ENCODE data around the gene CLEC1B.
"Not testable (repeated sequence)": the region's sequence is repeated elsewhere in the genome, so short reads cannot be mapped to it uniquely, and the experiment has no call there.

Gene CLEC1B

DNA sequence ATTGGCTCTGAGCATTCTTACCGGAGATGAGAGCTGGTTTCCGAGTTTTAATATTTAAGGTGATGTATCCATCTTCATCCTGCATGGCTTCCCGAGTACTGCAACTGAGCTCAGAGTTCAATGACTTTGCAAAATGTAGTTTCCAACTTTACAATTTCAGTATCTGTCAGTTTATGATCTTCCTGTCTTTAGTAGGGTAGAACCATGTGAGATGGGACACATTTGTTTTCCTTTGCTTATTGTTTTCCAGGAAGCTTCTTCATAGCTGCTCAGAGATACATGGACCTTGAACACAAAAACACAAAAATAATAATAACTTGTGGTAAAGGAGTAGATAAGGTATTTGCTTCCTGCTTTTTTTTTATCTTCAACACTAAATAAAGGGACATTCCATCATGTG, at the start of gene CLEC1B:
CLEC1B (minus strand) TSS at position 106 of the 400 bp plus-strand sequence; CDS start at position 85, 21 bp downstream.
- DNase-seq (ENCODE audit: low read depth): no peak

DNA sequence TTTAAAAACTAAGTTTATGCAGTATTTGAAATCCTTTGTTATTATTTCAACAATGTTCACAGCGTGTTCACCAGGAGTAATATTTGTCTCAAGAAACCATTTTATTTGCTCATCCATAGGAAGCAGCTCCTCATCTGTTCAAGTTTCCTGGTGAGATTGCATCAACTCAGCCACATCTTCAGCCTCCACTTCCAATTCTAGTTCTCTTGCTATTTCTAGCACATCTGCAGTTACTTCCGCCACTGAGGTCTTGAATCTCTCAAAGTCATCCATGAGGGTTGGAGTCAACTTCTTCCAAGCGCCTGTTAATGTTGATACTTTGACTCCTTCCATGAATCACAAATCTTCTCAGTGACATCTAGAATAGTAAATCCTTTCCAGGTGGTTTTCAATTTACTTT, 49.6 kb upstream of the CLEC1B start:
- no peak for DNase-seq (ENCODE audit: low read depth)

GRCh38 chr12:10042167-10042566, 43.2 kb upstream of the CLEC1B start:
- no peak for DNase-seq (ENCODE audit: low read depth)

DNA sequence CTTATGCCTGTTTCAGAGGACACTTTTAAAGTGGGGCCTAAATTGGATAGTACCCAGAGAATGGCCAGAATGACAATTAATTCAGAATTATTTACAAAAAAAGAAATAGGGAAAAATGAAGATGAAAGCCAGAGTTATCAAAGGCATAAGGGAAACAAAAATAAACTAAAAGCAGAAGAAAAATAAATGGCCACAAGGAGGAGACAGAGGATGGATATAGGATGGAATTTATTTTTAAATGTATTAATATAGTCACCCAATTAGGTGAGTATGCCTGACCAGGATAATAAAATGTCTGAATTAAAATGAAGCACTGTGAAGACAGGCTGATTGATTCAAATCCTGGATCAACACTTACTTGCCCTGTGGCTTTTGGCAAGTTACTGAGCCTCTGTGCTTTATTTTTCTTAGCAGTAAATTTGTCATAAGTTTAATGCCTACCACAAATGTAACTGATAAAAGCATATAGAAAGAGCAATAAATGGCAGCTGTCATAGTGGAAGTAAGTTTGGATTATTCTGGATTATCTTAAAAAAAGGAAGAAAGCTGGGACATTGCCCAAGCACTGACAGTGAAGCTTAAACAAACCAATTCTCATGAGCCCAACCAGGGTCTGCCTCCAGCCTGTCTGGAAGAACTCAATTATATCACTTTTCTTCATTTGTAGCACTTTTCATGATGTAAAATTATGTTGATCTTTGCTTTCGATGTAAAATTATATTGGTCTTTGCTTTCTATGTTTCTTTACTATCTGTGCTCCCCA, 35.0 kb upstream of the CLEC1B start:
- DNase-seq (ENCODE audit: low read depth): no peak

- no peak for DNase-seq (ENCODE audit: low read depth)
Observed at GRCh38 chr12:10031771-10032175, 32.9 kb upstream of the CLEC1B start.

- no peak for DNase-seq (ENCODE audit: low read depth)
Observed at GRCh38 chr12:10031321-10031720, 32.4 kb upstream of the CLEC1B start.

GRCh38 chr12:10030446-10030845, 31.5 kb upstream of the CLEC1B start, which contains the start of gene CLEC9A:
TSS of gene CLEC9A (plus strand) at chr12:10030682. CDS start at chr12:10052688, 22,006 bp downstream.
- no peak for DNase-seq (ENCODE audit: low read depth)

DNA sequence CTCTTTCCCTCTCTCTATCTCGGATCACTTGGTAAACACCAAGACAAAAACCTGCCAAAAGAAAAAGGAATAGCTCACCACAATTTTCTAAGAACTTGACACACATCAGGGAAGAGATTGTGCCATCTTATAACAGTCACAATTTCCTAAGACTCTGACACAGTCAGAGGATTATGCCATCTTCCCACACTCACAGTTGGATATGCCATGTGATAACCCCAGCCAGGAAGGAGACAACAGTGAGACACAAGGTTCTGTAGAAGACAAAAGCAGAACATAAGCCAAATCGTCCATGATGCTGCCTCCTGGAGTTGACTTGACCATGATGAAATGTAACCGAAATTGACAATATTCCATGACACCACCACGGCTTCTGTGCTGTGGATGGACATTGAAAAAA, 28.8 kb upstream of the CLEC1B start:
- DNase-seq (ENCODE audit: low read depth): no peak

DNA sequence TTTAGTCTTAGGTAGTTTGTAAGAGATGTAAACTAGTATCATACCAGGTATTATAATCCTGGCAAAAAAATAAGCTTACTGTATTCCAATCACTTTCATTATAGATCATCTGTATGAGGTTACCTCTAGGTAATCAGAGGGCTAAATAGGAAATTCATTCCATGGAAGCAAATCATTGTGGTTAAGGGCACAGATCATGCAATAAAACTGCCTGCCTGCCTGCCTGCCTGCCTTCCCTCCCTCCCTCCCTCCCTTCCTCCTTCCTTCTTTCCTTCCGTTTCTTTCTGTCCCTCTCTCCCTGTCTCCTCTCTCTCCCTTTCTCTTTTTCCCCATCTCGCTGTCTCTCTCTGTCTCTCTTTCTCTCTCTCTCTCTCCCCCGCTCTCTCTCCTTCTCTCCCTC, 28.4 kb upstream of the CLEC1B start:
- DNase-seq (ENCODE audit: low read depth): no peak

- DNase-seq (ENCODE audit: low read depth): not testable (repeated sequence)
Observed at GRCh38 chr12:10026666-10027065, 27.7 kb upstream of the CLEC1B start.

DNA sequence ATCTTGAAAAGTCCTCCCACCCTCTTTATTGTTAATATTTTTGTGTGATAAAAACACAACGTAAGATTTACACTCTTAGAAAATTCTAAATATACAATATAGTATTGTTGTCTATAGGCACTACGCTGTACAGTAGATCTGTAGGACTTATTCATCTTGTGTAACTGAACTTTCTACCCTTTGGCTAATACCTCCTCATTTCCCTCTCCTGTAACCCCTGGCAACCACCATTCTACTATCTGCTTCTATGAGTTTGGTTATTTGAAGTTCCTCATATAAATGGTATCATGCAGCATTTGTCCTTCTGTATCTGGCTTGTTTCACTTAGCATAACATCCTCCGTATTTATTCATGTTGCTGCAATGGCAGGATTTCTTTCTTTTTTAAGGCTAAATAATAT, 26.3 kb upstream of the CLEC1B start:
- DNase-seq (ENCODE audit: low read depth): no peak

DNA sequence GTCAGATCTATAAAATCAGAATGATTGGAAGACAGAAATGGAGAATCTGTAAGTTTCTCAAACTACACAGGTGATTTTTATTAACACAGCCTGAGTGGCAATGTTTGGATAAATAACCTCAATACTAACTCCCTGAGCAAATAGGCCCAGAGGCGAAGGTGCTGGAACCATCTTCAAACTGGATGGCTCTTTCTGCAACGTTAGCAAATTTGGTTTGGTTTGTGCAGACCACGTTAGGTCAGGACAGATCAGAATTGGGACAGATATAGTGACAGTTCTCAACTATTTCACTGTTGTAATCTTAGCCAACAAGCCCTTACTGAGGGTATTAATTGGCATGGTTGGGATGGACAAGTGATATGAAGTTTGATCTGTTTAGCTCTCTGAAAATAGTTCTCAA, 22.4 kb upstream of the CLEC1B start:
- DNase-seq (ENCODE audit: low read depth): no peak

GRCh38 chr12:10018386-10018785, 19.5 kb upstream of the CLEC1B start:
- no peak for DNase-seq (ENCODE audit: low read depth)

DNA sequence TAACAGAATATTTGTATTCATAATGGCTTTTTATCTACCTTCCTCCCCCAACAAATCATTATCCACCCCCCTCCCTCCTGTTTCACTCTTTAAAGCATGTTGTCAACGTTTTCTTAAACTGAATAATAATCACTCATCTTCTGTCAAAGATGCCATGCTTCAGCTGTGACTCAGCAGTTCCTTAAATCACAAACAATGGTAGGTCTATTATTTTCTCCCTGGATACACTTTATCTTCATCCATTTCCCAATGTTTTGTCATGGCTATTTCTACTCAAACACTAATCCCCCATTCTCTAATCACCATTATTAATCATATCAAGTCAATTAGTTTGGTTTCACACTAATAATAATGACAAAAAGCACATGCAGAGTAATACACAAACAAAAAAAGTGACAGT, 18.0 kb upstream of the CLEC1B start:
- DNase-seq (ENCODE audit: low read depth): no peak

GRCh38 chr12:10015450-10015849, 16.5 kb upstream of the CLEC1B start:
- DNase-seq (ENCODE audit: low read depth): no peak

DNA sequence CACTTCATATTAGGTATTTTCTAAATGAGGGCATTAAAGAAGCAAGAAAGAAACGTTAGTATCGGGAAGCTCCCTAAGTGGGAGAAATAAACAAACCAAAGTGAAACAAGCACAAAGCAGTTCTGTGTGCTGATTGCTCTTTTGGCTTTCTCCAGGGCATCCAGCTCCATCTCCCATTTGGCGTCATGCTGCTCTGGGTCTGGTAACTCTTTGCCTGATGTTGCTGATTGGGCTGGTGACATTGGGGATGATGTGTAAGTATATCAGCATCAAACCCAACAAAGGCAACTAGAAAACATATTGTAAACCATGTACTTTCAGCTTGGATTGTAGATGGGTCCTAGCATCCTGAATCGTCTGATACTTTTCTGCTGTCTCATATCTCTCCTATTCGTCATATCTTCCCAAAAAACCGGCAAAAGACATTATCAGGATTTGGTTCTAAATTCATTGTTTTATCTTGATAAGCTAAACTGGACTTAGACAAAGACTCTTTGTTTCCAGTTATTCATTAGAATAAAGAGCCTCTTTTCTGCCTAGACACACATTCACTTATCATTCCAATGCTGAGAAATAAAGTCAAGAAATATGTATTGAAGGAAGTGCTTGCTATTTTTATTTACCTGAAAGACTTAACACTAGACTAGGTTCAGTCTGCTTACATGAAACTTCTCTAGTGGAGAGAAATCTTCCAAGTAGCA, 13.9 kb upstream of the CLEC1B start:
- no peak for DNase-seq (ENCODE audit: low read depth)

DNA sequence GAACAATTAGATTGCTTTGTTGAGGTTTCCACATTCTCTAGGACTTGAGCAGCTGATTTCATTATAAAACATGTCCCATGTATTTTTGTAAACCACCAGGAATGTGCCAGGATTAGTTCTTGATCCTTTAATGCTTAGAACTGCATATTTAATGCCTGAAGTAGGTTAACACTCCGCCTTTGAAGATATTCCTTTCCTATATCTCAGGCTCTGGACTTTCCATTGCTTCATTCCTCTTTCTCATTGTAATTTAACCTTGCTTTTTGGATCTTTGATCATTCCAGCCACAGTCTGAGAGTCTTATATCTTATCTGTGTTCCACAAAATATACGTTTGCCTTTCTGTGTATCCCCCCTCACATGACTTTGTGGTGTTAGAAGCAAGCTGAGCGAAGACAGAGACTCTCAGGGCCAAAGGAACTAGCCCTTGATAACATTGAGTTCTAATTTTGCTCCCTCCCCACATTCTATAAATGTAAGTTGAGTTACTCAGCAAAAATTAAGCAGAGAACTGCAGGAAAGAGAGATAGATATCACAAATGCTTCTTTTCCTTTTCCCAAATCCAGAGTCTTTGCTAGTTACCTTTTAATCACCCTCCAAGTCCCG, 2.4 kb upstream of the CLEC1B start:
- no peak for DNase-seq (ENCODE audit: low read depth)

GRCh38 chr12:9992296-9992695, 6.6 kb downstream of the CLEC1B start:
- DNase-seq (ENCODE audit: low read depth): no peak

DNA sequence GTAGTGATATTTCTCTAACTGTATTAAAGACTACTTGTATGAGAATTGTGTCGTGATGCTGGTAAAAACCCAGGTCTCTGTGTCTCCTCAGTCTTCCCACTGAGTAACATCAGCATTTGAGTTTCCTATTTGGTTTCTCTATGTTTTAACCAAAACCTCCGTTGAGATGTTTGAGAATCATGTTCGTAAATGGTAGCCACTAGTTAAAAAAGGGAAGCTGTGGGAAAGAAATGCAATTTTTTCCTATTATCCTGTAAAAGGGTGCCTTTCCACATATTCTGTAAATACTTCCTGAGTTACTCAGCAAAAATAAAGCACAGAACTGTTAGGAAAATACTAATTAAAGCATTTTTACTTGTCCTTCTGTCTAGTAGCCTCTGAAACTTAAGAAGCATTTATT, 7.0 kb downstream of the CLEC1B start:
- no peak for DNase-seq (ENCODE audit: low read depth)

GRCh38 chr12:9980126-9980525, 18.8 kb downstream of the CLEC1B start:
- no peak for DNase-seq (ENCODE audit: low read depth)

- DNase-seq (ENCODE audit: low read depth): no peak
Observed at GRCh38 chr12:9977916-9978315, 21.0 kb downstream of the CLEC1B start.

DNA sequence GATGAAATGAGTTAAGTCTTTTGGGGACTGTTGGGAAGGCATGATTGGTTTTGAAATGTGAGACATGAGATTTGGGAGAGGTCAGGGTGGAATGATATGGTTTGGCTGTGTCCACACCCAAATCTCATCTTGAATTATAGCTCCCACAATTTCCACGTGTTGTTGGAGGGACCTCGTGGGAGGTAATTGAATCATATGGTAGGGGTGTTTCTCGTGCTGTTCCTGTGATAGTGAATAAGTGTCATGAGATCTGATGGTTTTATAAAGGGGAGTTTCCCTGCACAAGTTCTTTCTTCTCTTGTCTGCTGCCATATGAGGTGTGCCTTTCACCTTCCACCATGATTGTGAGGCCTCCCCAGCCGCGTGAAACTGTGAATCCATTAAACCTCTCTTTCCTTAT, 22.3 kb downstream of the CLEC1B start:
- not testable (repeated sequence) for DNase-seq (ENCODE audit: low read depth)

DNA sequence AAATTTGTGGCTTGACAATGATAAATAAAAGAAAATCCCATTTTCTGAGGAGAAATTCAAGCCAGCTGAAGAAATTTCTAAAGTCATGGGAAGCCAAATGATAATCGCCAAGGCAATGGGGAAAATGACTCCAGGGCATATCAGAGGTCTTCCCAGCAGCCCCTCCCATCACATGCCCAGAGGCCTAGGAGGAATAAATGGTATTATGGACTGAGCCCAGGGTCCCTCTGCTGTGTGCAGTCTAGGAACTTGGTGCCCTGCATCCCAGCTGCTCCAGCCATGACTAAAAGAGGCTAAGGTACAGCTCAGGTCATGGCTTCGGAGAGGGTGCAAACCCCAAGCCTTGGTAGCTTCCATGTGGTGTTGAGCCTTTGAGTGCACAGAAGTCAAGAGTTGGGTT, 23.3 kb downstream of the CLEC1B start:
- no peak for DNase-seq (ENCODE audit: low read depth)

Data from activated T-cell treated with anti-CD3 and anti-CD28 coated beads for 48 hours (primary cell).